ENCODE measurements around the gene VPS4A.

GRCh38 chr16:69318177-69318910 lies 7.2 kb downstream of the VPS4A start:
- no peak for TF ChIP-seq CTCF (conservative IDR thresholded peaks at IDR 0.05; ENCODE audit: low read depth, low read length)
- no peak for TF ChIP-seq EZH2 (IDR thresholded peaks at IDR 0.05; ENCODE audit: low read length, unreplicated experiment)
- TF ChIP-seq EZH2phosphoT487 (IDR thresholded peaks at IDR 0.05; ENCODE audit: borderline replicate concordance, low read length): no peak
